ENCODE results near the gene FAAP24. TPM values are rescaled to one million over a fixed set of nuclear protein-coding genes. Genes with fewer than 3 reads are reported as not detected.

The FAAP24 gene
- 6.9 and 10.1 TPM in 2 replicates for total RNA-seq (2021)
- Bru-seq, nascent RNA = percentile 62 among the genes with signal in this experiment
- BruChase-seq, experiment 1, labeled RNA remaining after a 2-hour chase = percentile 56 among the genes with signal in this experiment
- BruChase-seq, experiment 2, labeled RNA remaining after a 6-hour chase = percentile 68 among the genes with signal in this experiment
- long read RNA-seq, transcript FAAP24-202 (5 exons, 2,298 nt) = major isoform, 18 of 26 reads
- long read RNA-seq, partial matches to known transcripts = 2 of 26 reads
- long read RNA-seq, other reads (novel, unspliced or antisense) = 0 of 26 reads

- H3K27ac ChIP-seq = peak within 1 kb of the TSS; percentile 46
- intact Hi-C loops (cut with micrococcal nuclease; ENCODE audit: unreplicated experiment) = loop anchor here (2.0 to 5.0 kb wide), 2 partner anchors 205 to 280 kb away; partner anchors contain the start of gene NUDT19
Measured at GRCh38 chr19:32971715-32972540, at the start of gene FAAP24, which contains the start of gene CEP89. FAAP24 (plus strand) TSS chr19:32972242; CDS start chr19:32973197, 955 bp downstream. CEP89 (minus strand) TSS chr19:32971958; CDS start chr19:32971874, 84 bp downstream.

GRCh38 chr19:32924200-32924599, 47.8 kb upstream of the FAAP24 start:
- POLR2A ChIA-PET (ENCODE audit: unreplicated experiment) = no interaction called here
- H3F3A ChIP-seq (ENCODE audit: insufficient read depth, low read depth) = peaks cover 10% of the 10 kb centered on the region; the same call in 1 of the 2 replicates
- peaks cover 8% of the 10 kb centered on the region for H3K4me1 ChIP-seq (replicated peaks; ENCODE audit: insufficient read depth)
- no peak overlapping the region for H3K27ac ChIP-seq
- CTCF ChIA-PET = no interaction called here
- no TSS peak for BruUV-seq (replicated peaks)
- no peak overlapping the region for H3K4me3 ChIP-seq
- H3K9me3 ChIP-seq (ENCODE audit: insufficient read depth, low read depth) = peaks cover 4% of the 10 kb centered on the region; the same call in 1 of the 2 replicates
- H2AFZ ChIP-seq = no peak overlapping the region
- intact Hi-C loops (cut with micrococcal nuclease; ENCODE audit: unreplicated experiment) = no loop called here
- DNase-seq = no peak
- TF ChIP-seq EZH2 (IDR thresholded peaks at IDR 0.05; ENCODE audit: low read depth) (no peak), CTCF (conservative IDR thresholded peaks at IDR 0.05) (no peak)
- H3K27me3 ChIP-seq (ENCODE audit: insufficient read depth, low read depth) = no peaks in the 10 kb centered on the region
- no peaks in the 10 kb centered on the region for H3K9me2 ChIP-seq (ENCODE audit: insufficient read depth)
- H3K79me2 ChIP-seq (ENCODE audit: low read depth) = no peaks in the 10 kb centered on the region
- no peak overlapping the region for H3K4me2 ChIP-seq
- no peaks in the 10 kb centered on the region for H4K20me1 ChIP-seq (ENCODE audit: insufficient read depth)
- peaks cover 5% of the 10 kb centered on the region; the same call in 1 of the 2 replicates for H3K36me3 ChIP-seq (ENCODE audit: low read depth)

More at GRCh38 chr19:32971715-32972540, at the start of gene FAAP24, which contains the start of gene CEP89:
- H3K4me1 ChIP-seq (replicated peaks; ENCODE audit: insufficient read depth) = no peaks in the 10 kb centered on the region; the same call in 1 of the 2 replicates
- peak within 1 kb of the TSS; percentile 99 for H3K4me2 ChIP-seq
- peaks cover 30% of the 10 kb centered on the region for H3K79me2 ChIP-seq (ENCODE audit: low read depth)
- peaks cover 31% of the 10 kb centered on the region for H3F3A ChIP-seq (ENCODE audit: insufficient read depth, low read depth)
- no peaks in the 10 kb centered on the region for H3K27me3 ChIP-seq (ENCODE audit: insufficient read depth, low read depth)
- ChIA-PET CTCF (interaction anchor here (0.6 kb wide), 1 partner anchor 275 kb away, joined by 3 read pairs; no protein-coding TSS in a partner anchor), POLR2A (ENCODE audit: unreplicated experiment) (interaction anchor here (0.6 to 0.8 kb wide), 3 partner anchors 126 to 326 kb away, joined by 3 to 10 read pairs (median 4); no protein-coding TSS in a partner anchor)
- peak within 1 kb of the TSS; percentile 92 for H2AFZ ChIP-seq
- BruUV-seq (replicated peaks) = no TSS peak
- no peaks in the 10 kb centered on the region for H4K20me1 ChIP-seq (ENCODE audit: insufficient read depth)
- TF ChIP-seq CTCF (conservative IDR thresholded peaks at IDR 0.05) (no peak), EZH2 (IDR thresholded peaks at IDR 0.05; ENCODE audit: low read depth) (no peak)
- no peaks in the 10 kb centered on the region for H3K9me3 ChIP-seq (ENCODE audit: insufficient read depth, low read depth)
- DNase-seq = peak; percentile 99
- no peaks in the 10 kb centered on the region for H3K36me3 ChIP-seq (ENCODE audit: low read depth)
- H3K9me2 ChIP-seq (ENCODE audit: insufficient read depth) = no peaks in the 10 kb centered on the region
- peak within 1 kb of the TSS; percentile 86 for H3K4me3 ChIP-seq

- Histone ChIP-seq H3K79me2 (ENCODE audit: low read depth) (no peaks in the 10 kb centered on the region), H3K9me3 (ENCODE audit: insufficient read depth, low read depth) (peaks cover 4% of the 10 kb centered on the region; the same call in 1 of the 2 replicates), H3K4me2 (0 out of 2 replicates have a peak overlapping the region, but pooled peaks have one; percentile 8), H3K4me3 (no peak overlapping the region), H3K27ac (peak overlapping the region; percentile 28), H3F3A (ENCODE audit: insufficient read depth, low read depth) (peaks cover 16% of the 10 kb centered on the region; the same call in 1 of the 2 replicates), H4K20me1 (ENCODE audit: insufficient read depth) (no peaks in the 10 kb centered on the region), H3K36me3 (ENCODE audit: low read depth) (peaks cover 5% of the 10 kb centered on the region; the same call in 1 of the 2 replicates), H3K27me3 (ENCODE audit: insufficient read depth, low read depth) (no peaks in the 10 kb centered on the region), H3K4me1 (replicated peaks; ENCODE audit: insufficient read depth) (peaks cover 15% of the 10 kb centered on the region), H2AFZ (no peak overlapping the region), H3K9me2 (ENCODE audit: insufficient read depth) (no peaks in the 10 kb centered on the region)
- peak in 1 of 2 experiments; percentile 83 for DNase-seq
- intact Hi-C loops (cut with micrococcal nuclease; ENCODE audit: unreplicated experiment) = no loop called here
- ChIA-PET POLR2A (ENCODE audit: unreplicated experiment) (no interaction called here), CTCF (no interaction called here)
- TF ChIP-seq EZH2 (IDR thresholded peaks at IDR 0.05; ENCODE audit: low read depth) (no peak), CTCF (conservative IDR thresholded peaks at IDR 0.05) (no peak)
- BruUV-seq (replicated peaks) = no TSS peak
Measured at GRCh38 chr19:32928806-32929205, 43.2 kb upstream of the FAAP24 start.
